Measurements from ENCODE around the gene ODAD3.
A peak's percentile ranks its signal among the peaks of the same experiment; 100 is the strongest.
"Not testable (repeated sequence)": the region's sequence is repeated elsewhere in the genome, so short reads cannot be mapped to it uniquely, and the experiment has no call there.

The ODAD3 gene

GRCh38 chr19:11437955-11438354 is 3.0 kb upstream of the ODAD3 start:
- DNase-seq (ENCODE audit: low read depth in 2 of 2) = no peak

GRCh38 chr19:11435833-11436313 is 952 bp upstream of the ODAD3 start:
- no peak for DNase-seq (ENCODE audit: low read depth in 2 of 2)

GRCh38 chr19:11434703-11435056 is 241 bp downstream of the ODAD3 start:
- DNase-seq (ENCODE audit: low read depth in 2 of 2) = no peak

GRCh38 chr19:11433526-11433925 is 1.4 kb downstream of the ODAD3 start:
- DNase-seq (ENCODE audit: low read depth in 2 of 2) = not testable (repeated sequence)

- DNase-seq (ENCODE audit: low read depth in 2 of 2) = no peak
Observed at GRCh38 chr19:11426656-11427055, 8.3 kb downstream of the ODAD3 start.

GRCh38 chr19:11425719-11426457 is 9.0 kb downstream of the ODAD3 start:
- no peak for DNase-seq (ENCODE audit: low read depth in 2 of 2)

GRCh38 chr19:11423791-11424181 is 11.1 kb downstream of the ODAD3 start:
- no peak for DNase-seq (ENCODE audit: low read depth in 2 of 2)

GRCh38 chr19:11423164-11423790 is 11.6 kb downstream of the ODAD3 start:
- no peak for DNase-seq (ENCODE audit: low read depth in 2 of 2)

GRCh38 chr19:11422163-11423065 is 12.5 kb downstream of the ODAD3 start:
- DNase-seq (ENCODE audit: low read depth in 2 of 2) = peak; percentile 22 to 41

GRCh38 chr19:11421371-11422098 is 13.4 kb downstream of the ODAD3 start:
- DNase-seq (ENCODE audit: low read depth in 2 of 2) = peak in 1 of 2 donors; percentile 27

GRCh38 chr19:11420429-11421370 is 14.2 kb downstream of the ODAD3 start:
- DNase-seq (ENCODE audit: low read depth in 2 of 2) = no peak

GRCh38 chr19:11418549-11419506 is 16.1 kb downstream of the ODAD3 start, which contains the start of gene RGL3:
TSS of gene RGL3 (minus strand) at chr19:11419314. CDS start at chr19:11419278, 36 bp downstream.
- DNase-seq (ENCODE audit: low read depth in 2 of 2) = no peak

GRCh38 chr19:11418094-11418548 is 16.8 kb downstream of the ODAD3 start:
- no peak for DNase-seq (ENCODE audit: low read depth in 2 of 2)

GRCh38 chr19:11416346-11417052 is 18.4 kb downstream of the ODAD3 start:
- no peak for DNase-seq (ENCODE audit: low read depth in 2 of 2)

GRCh38 chr19:11414544-11414943 is 20.4 kb downstream of the ODAD3 start:
- no peak for DNase-seq (ENCODE audit: low read depth in 2 of 2)

- DNase-seq (ENCODE audit: low read depth in 2 of 2) = no peak
Observed at GRCh38 chr19:11410682-11411081, 24.2 kb downstream of the ODAD3 start.

GRCh38 chr19:11408591-11408990 is 26.3 kb downstream of the ODAD3 start:
- no peak for DNase-seq (ENCODE audit: low read depth in 2 of 2)

GRCh38 chr19:11406703-11407236 is 28.2 kb downstream of the ODAD3 start:
- DNase-seq (ENCODE audit: low read depth in 2 of 2) = not testable (repeated sequence)

All from stimulated activated CD4-positive, alpha-beta T cell treated with anti-CD3 and anti-CD28 coated beads, Interleukin-1b, Interleukin-23, amount 100 ng/mL, for 1 hour (primary cell).